Upper lobe of left lung (tissue), 4 donors: ENCODE results near the gene ICE2.
A peak's percentile ranks its signal among the peaks of the same experiment; 100 is the strongest.

Experiments
- POLR2A ChIP-seq, 4 donors: fragments of 450-650 bp; IDR thresholded peaks; one replicate each; pipeline ENCODE4 v1.5.1; 2016 to 2017; ENCODE audit warnings: antibody characterized with exemption in 4 of 4, mild to moderate bottlenecking in 2 of 4
- TF ChIP-seq, protein P1 (sequence below), 6 experiments: fragments of 450-650 bp in 4 of 6; fragments of 200-600 bp in 2 of 6; sonication (generic) in 2 of 6; IDR thresholded peaks; one replicate each; pipeline ENCODE4 v1.5.1; 2016 to 2019; ENCODE audit warnings: antibody characterized with exemption in 6 of 6

DNA sequence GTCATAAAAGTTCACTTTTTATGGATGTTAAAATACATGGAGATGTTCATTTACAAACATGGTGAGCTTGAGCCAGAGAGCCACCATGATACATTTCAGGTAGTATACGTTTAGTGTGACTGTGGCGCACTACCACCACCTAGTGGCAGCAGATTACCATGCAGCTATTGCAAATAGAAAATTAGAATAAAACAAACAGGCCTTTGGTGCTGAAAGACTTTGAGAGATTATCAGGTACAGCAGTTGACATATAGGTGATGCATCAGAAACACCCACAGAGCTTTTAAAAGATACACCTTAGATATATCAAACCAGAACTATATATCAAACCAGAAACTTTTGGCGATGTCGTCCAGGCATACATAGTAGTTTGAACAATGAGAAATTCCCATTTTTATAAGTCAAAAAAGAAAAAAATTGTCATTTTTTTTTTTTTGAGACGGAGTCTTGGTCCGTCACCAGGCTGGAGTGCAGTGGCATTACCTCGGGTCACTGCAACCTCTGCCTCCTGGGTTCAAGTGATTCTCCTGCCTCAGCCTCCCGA, 42.0 kb upstream of the ICE2 start:
- TF ChIP-seq, protein P1, sequence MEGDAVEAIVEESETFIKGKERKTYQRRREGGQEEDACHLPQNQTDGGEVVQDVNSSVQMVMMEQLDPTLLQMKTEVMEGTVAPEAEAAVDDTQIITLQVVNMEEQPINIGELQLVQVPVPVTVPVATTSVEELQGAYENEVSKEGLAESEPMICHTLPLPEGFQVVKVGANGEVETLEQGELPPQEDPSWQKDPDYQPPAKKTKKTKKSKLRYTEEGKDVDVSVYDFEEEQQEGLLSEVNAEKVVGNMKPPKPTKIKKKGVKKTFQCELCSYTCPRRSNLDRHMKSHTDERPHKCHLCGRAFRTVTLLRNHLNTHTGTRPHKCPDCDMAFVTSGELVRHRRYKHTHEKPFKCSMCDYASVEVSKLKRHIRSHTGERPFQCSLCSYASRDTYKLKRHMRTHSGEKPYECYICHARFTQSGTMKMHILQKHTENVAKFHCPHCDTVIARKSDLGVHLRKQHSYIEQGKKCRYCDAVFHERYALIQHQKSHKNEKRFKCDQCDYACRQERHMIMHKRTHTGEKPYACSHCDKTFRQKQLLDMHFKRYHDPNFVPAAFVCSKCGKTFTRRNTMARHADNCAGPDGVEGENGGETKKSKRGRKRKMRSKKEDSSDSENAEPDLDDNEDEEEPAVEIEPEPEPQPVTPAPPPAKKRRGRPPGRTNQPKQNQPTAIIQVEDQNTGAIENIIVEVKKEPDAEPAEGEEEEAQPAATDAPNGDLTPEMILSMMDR (IDR thresholded peaks at IDR 0.05): peak; percentile 73 to 84 (median 80)
- TF ChIP-seq POLR2A (IDR thresholded peaks at IDR 0.05): no peak
